Measurements from ENCODE around the gene CTNNA2.

DNA sequence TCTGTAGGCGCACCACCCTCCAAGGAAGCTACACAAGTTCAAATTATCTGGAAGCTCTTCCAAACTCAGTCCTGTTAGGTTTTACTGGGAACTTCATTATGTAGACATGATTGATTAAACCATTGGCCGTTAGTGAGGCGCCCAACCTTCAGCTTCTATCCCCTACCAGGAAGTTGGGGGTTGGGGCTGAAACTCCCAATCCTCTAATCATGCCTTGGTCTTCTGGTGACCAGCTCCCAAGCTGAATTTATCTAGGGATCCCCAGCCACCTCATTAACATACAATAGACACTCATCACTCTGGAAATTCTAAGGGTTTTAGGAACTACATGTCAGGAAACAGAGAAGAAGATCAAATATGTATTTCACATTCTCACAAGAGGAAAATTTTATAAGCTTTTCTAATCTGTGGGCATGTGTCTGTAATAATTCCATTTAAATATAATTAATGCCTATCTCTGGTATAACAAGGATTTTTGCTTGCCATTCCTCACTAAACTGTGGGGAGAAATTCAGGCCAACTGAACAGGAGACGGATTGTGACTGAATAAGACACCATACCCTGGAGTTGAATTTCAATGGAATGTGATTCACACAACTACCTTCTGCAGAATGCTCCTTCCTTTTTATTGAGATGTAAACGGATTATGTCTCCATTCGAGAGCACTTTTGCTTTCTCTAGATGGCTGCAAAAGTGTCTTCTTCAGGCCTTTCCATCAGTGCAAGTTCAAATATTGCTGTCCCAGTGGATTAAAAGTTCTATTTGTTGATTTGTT, 463.1 kb downstream of the CTNNA2 start:
- TF ChIP-seq, protein P1, sequence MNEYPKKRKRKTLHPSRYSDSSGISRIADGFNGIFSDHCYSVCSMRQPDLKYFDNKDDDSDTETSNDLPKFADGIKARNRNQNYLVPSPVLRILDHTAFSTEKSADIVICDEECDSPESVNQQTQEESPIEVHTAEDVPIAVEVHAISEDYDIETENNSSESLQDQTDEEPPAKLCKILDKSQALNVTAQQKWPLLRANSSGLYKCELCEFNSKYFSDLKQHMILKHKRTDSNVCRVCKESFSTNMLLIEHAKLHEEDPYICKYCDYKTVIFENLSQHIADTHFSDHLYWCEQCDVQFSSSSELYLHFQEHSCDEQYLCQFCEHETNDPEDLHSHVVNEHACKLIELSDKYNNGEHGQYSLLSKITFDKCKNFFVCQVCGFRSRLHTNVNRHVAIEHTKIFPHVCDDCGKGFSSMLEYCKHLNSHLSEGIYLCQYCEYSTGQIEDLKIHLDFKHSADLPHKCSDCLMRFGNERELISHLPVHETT (CRISPR knock-in tag; conservative IDR thresholded peaks at IDR 0.05 in 1 of 2, IDR thresholded peaks at IDR 0.05 in 1 of 2) = no peak
- TF ChIP-seq GTF2F1 (IDR thresholded peaks at IDR 0.05; ENCODE audit: low read depth, low read length) = no peak
- TF ChIP-seq, protein P2, sequence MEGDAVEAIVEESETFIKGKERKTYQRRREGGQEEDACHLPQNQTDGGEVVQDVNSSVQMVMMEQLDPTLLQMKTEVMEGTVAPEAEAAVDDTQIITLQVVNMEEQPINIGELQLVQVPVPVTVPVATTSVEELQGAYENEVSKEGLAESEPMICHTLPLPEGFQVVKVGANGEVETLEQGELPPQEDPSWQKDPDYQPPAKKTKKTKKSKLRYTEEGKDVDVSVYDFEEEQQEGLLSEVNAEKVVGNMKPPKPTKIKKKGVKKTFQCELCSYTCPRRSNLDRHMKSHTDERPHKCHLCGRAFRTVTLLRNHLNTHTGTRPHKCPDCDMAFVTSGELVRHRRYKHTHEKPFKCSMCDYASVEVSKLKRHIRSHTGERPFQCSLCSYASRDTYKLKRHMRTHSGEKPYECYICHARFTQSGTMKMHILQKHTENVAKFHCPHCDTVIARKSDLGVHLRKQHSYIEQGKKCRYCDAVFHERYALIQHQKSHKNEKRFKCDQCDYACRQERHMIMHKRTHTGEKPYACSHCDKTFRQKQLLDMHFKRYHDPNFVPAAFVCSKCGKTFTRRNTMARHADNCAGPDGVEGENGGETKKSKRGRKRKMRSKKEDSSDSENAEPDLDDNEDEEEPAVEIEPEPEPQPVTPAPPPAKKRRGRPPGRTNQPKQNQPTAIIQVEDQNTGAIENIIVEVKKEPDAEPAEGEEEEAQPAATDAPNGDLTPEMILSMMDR (IDR thresholded peaks at IDR 0.05 in 2 of 3, conservative IDR thresholded peaks at IDR 0.05 in 1 of 3; ENCODE audit: insufficient read depth in 2 of 3, low read depth in 1 of 3, low read length in 3 of 3) = no peak
- TF ChIP-seq ZFX (CRISPR knock-in tag; IDR thresholded peaks at IDR 0.05) = no peak
- no peak for TF ChIP-seq ZNF174 (CRISPR knock-in tag; IDR thresholded peaks at IDR 0.05)
- no peak for TF ChIP-seq CREM (IDR thresholded peaks at IDR 0.05; ENCODE audit: low read depth)

Data from K562 (cell line).